HepG2 (cell line): ENCODE data around the gene CKB. TPM values are rescaled to one million over a fixed set of nuclear protein-coding genes. Genes with fewer than 3 reads are reported as not detected.
"Not testable (repeated sequence)": the region's sequence is repeated elsewhere in the genome, so short reads cannot be mapped to it uniquely, and the experiment has no call there.

Experiments
- ATAC-seq: fragments of 200-7000 bp; cut with Tn5 transposase; 3 replicates; pipeline ENCODE4 v1.9.1; 2020; ENCODE audit warnings: mild to moderate bottlenecking, moderate library complexity
- BruUV-seq: library from RNA; stranded (reverse); fragments of 400-500 nt; replicated peaks from 2 replicates; lab custom pipeline; 2021; lab: Mats Ljungman, UMichigan
- CTCF ChIA-PET: fragments of 300-600 bp; formaldehyde crosslinking; extraction: SDS; loops from one replicate; lab custom pipeline; 2021; ENCODE audit warnings: low total read pairs, inconsistent platforms, low intra/inter-chr PET ratio; lab: Yijun Ruan, JAX
- POLR2A ChIA-PET: fragments of 350-600 bp; sonication (Branson Sonifier 250); formaldehyde crosslinking; loops from one replicate; lab custom pipeline; 2020; ENCODE audit warnings: antibody characterized with exemption, inconsistent platforms; lab: Yijun Ruan, JAX
- DNase-seq: peaks from one replicate; pipeline ENCODE4 v3.0.0-alpha.2; 2015; ENCODE audit warnings: low spot score
- FAIRE-seq: peaks from 3 replicates; lab custom pipeline; 2011; peaks lifted over from hg19 to GRCh38; lab: Jason Lieb, UNC
- H2AFZ ChIP-seq: one replicate; pipeline ENCODE4 v1.6.1; 2011; ENCODE audit warnings: low read length, inconsistent platforms
- H3K27ac ChIP-seq: fragments of 300-600 bp; 3 replicates; pipeline ENCODE4 v1.8.0; 2011; ENCODE audit warnings: mixed run types, mild to moderate bottlenecking, mixed read lengths, low read length, inconsistent platforms; ENCODE audit not compliant: insufficient read depth; ENCODE audit errors: extremely low read length
- H3K27me3 ChIP-seq, 2 experiments: fragments of 200-600 bp in 1 of 2; 2 replicates in 1 of 2; 3 replicates in 1 of 2; pipeline versions ENCODE4 v1.6.0 to v1.8.0; 2011; ENCODE audit warnings: low read length in 2 of 2, mild to moderate bottlenecking in 2 of 2, moderate library complexity in 2 of 2, inconsistent platforms in 1 of 2; ENCODE audit not compliant: insufficient read depth in 2 of 2, control insufficient read depth in 1 of 2
- H3K36me3 ChIP-seq, 2 experiments: fragments of 200-600 bp in 1 of 2; replicated peaks in 1 of 2; 2 replicates in 1 of 2; 3 replicates in 1 of 2; pipeline versions ENCODE4 v1.5.1 to v1.8.0; 2011; ENCODE audit warnings: low read length in 2 of 2, inconsistent platforms in 1 of 2; ENCODE audit not compliant: insufficient read depth in 2 of 2, control insufficient read depth in 1 of 2
- H3K4me1 ChIP-seq: 2 replicates; pipeline ENCODE4 v1.5.1; 2012; ENCODE audit warnings: low read length, inconsistent platforms; ENCODE audit not compliant: insufficient read depth
- H3K4me2 ChIP-seq: 2 replicates; pipeline ENCODE4 v1.6.0; 2011; ENCODE audit warnings: low read depth, low read length, inconsistent platforms
- H3K4me3 ChIP-seq, 3 experiments: fragments of 200-600 bp in 1 of 3; sonication (generic), shearing (Covaris generic) in 1 of 3; replicated peaks in 1 of 3; 2 replicates each; pipeline ENCODE4 v1.5.1; 2011 to 2016; ENCODE audit warnings: low read length in 3 of 3, inconsistent platforms in 2 of 3, low read depth in 2 of 3, mild to moderate bottlenecking in 2 of 3, control low read depth in 1 of 3, mixed read lengths in 1 of 3; ENCODE audit not compliant: insufficient read depth in 1 of 3
- H3K79me2 ChIP-seq: one replicate; pipeline ENCODE4 v1.6.1; 2011; ENCODE audit warnings: low read length, inconsistent platforms; ENCODE audit not compliant: insufficient read depth
- H3K9ac ChIP-seq: 2 replicates; pipeline ENCODE4 v1.6.0; 2011; ENCODE audit warnings: mild to moderate bottlenecking, low read depth, low read length, inconsistent platforms; ENCODE audit not compliant: insufficient read depth
- H3K9me3 ChIP-seq: 2 replicates; pipeline ENCODE4 v1.5.1; 2012; ENCODE audit warnings: mild to moderate bottlenecking, low read length
- H4K20me1 ChIP-seq: 2 replicates; pipeline ENCODE4 v1.6.0; 2011; ENCODE audit warnings: inconsistent platforms, mild to moderate bottlenecking, low read length, moderate library complexity; ENCODE audit not compliant: insufficient read depth
- CREM ChIP-seq, 2 experiments: sonication (generic) in 1 of 2; formaldehyde crosslinking in 1 of 2; IDR thresholded peaks; 2 replicates each; pipeline versions ENCODE4 v1.4.0 to v1.6.1; 2016 to 2020; ENCODE audit warnings: antibody characterized with exemption in 1 of 2, mild to moderate bottlenecking in 1 of 2, missing genetic modification reagents in 1 of 2
- FOXA3 ChIP-seq: IDR thresholded peaks from 2 replicates; pipeline ENCODE4 v1.6.1; 2016; ENCODE audit warnings: missing genetic modification reagents, missing compliant biosample characterization
- FOXP1 ChIP-seq, 2 experiments: fragments of 450-650 bp in 1 of 2; IDR thresholded peaks; 2 replicates each; pipeline ENCODE4 v1.6.1; 2017 to 2018; ENCODE audit warnings: antibody characterized with exemption in 1 of 2
- NFKB2 ChIP-seq: sonication (generic); formaldehyde crosslinking; IDR thresholded peaks from 2 replicates; pipeline ENCODE4 v1.4.0; 2020; ENCODE audit warnings: missing genetic modification reagents, borderline replicate concordance
- TAF1 ChIP-seq: sonication (generic); formaldehyde crosslinking; IDR thresholded peaks from 2 replicates; pipeline ENCODE4 v1.4.0; 2020; ENCODE audit warnings: missing genetic modification reagents
- TFDP1 ChIP-seq: IDR thresholded peaks from 2 replicates; pipeline ENCODE4 v1.6.1; 2016; ENCODE audit warnings: missing compliant biosample characterization, missing genetic modification reagents, borderline replicate concordance
- THAP11 ChIP-seq: IDR thresholded peaks from 2 replicates; pipeline ENCODE4 v1.6.1; 2016; ENCODE audit warnings: missing biosample characterization, missing genetic modification reagents
- ZFX ChIP-seq: sonication (generic); formaldehyde crosslinking; IDR thresholded peaks from 2 replicates; pipeline ENCODE4 v1.4.0; 2020; ENCODE audit warnings: mild to moderate bottlenecking, low read depth, missing genetic modification reagents, moderate library complexity
- ZNF138 ChIP-seq: sonication (generic); formaldehyde crosslinking; IDR thresholded peaks from 2 replicates; pipeline ENCODE4 v1.5.0; 2020; ENCODE audit warnings: mild to moderate bottlenecking, low read depth, missing genetic modification reagents
- ZNF292 ChIP-seq: sonication (generic); formaldehyde crosslinking; IDR thresholded peaks from 2 replicates; pipeline ENCODE4 v1.8.1; 2022; ENCODE audit warnings: mild to moderate bottlenecking, low read depth, missing genetic modification reagents, borderline replicate concordance
- ZNF33B ChIP-seq: sonication (generic); formaldehyde crosslinking; IDR thresholded peaks from 2 replicates; pipeline ENCODE4 v1.5.1; 2020; ENCODE audit warnings: mild to moderate bottlenecking, missing genetic modification reagents
- ZNF546 ChIP-seq: sonication (generic); formaldehyde crosslinking; conservative IDR thresholded peaks from 2 replicates; pipeline ENCODE4 v1.8.1; 2023; ENCODE audit warnings: mild to moderate bottlenecking, missing genetic modification reagents
- ZSCAN9 ChIP-seq: IDR thresholded peaks from 2 replicates; pipeline ENCODE4 v1.6.1; 2016; ENCODE audit warnings: borderline replicate concordance
- WGBS: methylation state at CpG from one replicate; pipeline ENCODE4 v1.1.6; 2017; ENCODE audit warnings: low lambda C conversion rate; 5-methylcytosine and 5-hydroxymethylcytosine counted together
- in situ Hi-C: cut with HindIII; loops from 2 replicates; pipeline ENCODE4 v1.10.0; 2017; ENCODE audit warnings: low pct_unique_long_range_greater_than_20kb; ENCODE audit not compliant: extremely low pct_ligation_motif_present
- intact Hi-C: fragments of 100-400 bp; cut with micrococcal nuclease; formaldehyde crosslinking; loops from one replicate; pipeline ENCODE4 v1.10.0; 2022; ENCODE audit not compliant: unreplicated experiment
- polyA plus RNA-seq, 8 experiments: library from polyadenylated mRNA; depleted of rRNA in 3 of 8; stranded (reverse) in 7 of 8; unstranded in 1 of 8; fragments of >200 nt; fragmentation: Illumina TruSeq in 4 of 8; extraction: Trizol in 4 of 8; gene quantifications; 2 replicates each; pipeline versions ENCODE4 v1.2.1 to v1.2.3, GENCODE V29; 2011 to 2016; ENCODE audit warnings: low read depth in 4 of 8, missing spikeins in 1 of 8, mixed read lengths in 1 of 8; ENCODE audit not compliant: insufficient read depth in 1 of 8
- total RNA-seq, 5 experiments: library from RNA; depleted of rRNA; stranded (reverse); fragments of >200 nt; fragmentation: Illumina TruSeq; extraction: Trizol; gene quantifications; 2 replicates each; pipeline ENCODE4 v1.2.3, GENCODE V29; 2016; ENCODE audit warnings: low read depth in 1 of 5
- TF ChIP-seq, protein P1 (sequence below): sonication (generic); formaldehyde crosslinking; IDR thresholded peaks from 2 replicates; pipeline ENCODE4 v1.4.0; 2020; ENCODE audit warnings: missing genetic modification reagents

Gene CKB
- total and polyA plus RNA-seq, 2 of the 13 experiments (the other 11 are each of a cell fraction or from before 2014, with no cell fraction given) = 82.3 to 217 TPM

DNA sequence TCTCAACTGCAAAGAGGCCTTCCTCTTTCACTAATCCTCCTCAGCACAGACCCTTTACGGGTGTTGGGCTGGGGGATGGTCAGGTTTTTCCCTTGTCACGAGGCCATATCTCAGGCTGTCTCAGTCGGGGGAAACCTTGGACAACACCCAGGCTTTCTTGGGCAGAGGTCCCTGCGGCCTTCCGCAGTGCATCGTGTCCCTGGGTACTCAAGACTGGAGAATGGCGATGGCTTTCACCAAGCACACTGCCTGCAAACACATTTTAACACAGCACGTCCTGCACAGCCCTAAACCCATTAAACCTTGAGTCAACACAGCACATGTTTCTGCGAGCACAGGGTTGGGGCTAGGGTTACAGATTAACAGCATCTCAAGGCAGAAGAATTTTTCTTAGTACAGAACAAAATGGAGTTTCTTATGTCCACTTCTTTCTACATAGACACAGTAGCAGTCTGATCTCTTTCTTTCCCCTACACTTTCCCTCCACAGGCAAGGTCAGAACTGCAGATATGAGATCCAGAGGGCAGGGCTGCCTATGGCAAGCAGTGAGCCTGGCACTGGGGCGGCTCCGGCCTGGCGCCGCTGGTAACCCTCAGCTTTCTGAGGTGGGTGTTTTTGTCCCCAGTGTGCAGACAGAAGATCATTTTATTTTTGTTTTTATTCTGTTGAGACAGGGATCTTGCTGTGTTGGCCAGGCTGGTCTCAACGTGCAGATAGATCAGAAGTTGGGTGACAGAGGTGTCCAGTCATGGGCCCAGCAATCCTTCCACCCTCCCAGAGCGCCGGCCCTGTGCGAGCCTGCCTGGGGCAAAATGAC is 3.0 kb upstream of the CKB start:
- DNase-seq; H3K36me3 ChIP-seq; in situ Hi-C loops; H4K20me1 ChIP-seq; CTCF ChIA-PET; BruUV-seq; H3K9me3 ChIP-seq; H2AFZ ChIP-seq; H3K27me3 ChIP-seq; TF ChIP-seq CREM (CRISPR knock-in tag; IDR thresholded peaks at IDR 0.05); FOXP1 (IDR thresholded peaks at IDR 0.05): not testable (repeated sequence)
- peak overlapping the region; percentile 2 to 51 (median 43); a peak in 5 of 6 replicates for H3K4me3 ChIP-seq
- peak overlapping the region; percentile 89 for H3K27ac ChIP-seq
- ATAC-seq = peak; percentile 41
- POLR2A ChIA-PET = interaction anchor here (1.1 to 1.4 kb wide), 2 partner anchors 10 to 354 kb away, joined by 3 to 4 read pairs; no protein-coding TSS in a partner anchor
- peak overlapping the region; percentile 53 for H3K9ac ChIP-seq
- H3K79me2 ChIP-seq = peaks cover 28% of the 10 kb centered on the region
- H3K4me2 ChIP-seq = peak overlapping the region; percentile 78
- intact Hi-C loops = loop anchor here (2.0 kb wide), 1 partner anchor 17 kb away; no protein-coding TSS in a partner anchor
- WGBS = 15% methylated on average over 14 of the region's 17 CpGs
- FAIRE-seq = peak; percentile 62
- H3K4me1 ChIP-seq = peaks cover 65% of the 10 kb centered on the region
- TF ChIP-seq NFKB2 (CRISPR knock-in tag) = 0 out of 2 replicates have a peak, but pooled peaks have one; percentile 16
- TF ChIP-seq ZNF546 (CRISPR knock-in tag) = 0 out of 2 replicates have a peak, but pooled peaks have one; percentile 58
- TF ChIP-seq FOXA3 (CRISPR knock-in tag) = peak; percentile 70
- peak; percentile 60; the same call in 1 of the 2 replicates for TF ChIP-seq TAF1
- TF ChIP-seq ZNF33B (CRISPR knock-in tag) = 0 out of 2 replicates have a peak, but pooled peaks have one; percentile 16
- peak; percentile 71; the same call in 1 of the 2 replicates for TF ChIP-seq ZNF292 (CRISPR knock-in tag)
- 0 out of 2 replicates have a peak, but pooled peaks have one; percentile 20 for TF ChIP-seq CREM (IDR thresholded peaks at IDR 0.05)
- 0 out of 2 replicates have a peak, but pooled peaks have one; percentile 16 for TF ChIP-seq THAP11 (CRISPR knock-in tag)
- TF ChIP-seq, protein P1, sequence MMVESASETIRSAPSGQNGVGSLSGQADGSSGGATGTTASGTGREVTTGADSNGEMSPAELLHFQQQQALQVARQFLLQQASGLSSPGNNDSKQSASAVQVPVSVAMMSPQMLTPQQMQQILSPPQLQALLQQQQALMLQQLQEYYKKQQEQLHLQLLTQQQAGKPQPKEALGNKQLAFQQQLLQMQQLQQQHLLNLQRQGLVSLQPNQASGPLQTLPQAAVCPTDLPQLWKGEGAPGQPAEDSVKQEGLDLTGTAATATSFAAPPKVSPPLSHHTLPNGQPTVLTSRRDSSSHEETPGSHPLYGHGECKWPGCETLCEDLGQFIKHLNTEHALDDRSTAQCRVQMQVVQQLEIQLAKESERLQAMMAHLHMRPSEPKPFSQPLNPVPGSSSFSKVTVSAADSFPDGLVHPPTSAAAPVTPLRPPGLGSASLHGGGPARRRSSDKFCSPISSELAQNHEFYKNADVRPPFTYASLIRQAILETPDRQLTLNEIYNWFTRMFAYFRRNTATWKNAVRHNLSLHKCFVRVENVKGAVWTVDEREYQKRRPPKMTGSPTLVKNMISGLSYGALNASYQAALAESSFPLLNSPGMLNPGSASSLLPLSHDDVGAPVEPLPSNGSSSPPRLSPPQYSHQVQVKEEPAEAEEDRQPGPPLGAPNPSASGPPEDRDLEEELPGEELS (CRISPR knock-in tag) = peak; percentile 49; the same call in 1 of the 2 replicates
- TF ChIP-seq FOXP1 (CRISPR knock-in tag; IDR thresholded peaks at IDR 0.05) = peak; percentile 38; the same call in 1 of the 2 replicates
- TF ChIP-seq ZSCAN9 = peak; percentile 15; the same call in 1 of the 2 replicates
- peak; percentile 86 for TF ChIP-seq ZFX (CRISPR knock-in tag)
- peak; percentile 37; the same call in 1 of the 2 replicates for TF ChIP-seq TFDP1
- 0 out of 2 replicates have a peak, but pooled peaks have one; percentile 48 for TF ChIP-seq ZNF138
